Measurements from ENCODE around the gene SHISA6. TPM values are rescaled to one million over a fixed set of nuclear protein-coding genes. Genes with fewer than 3 reads are reported as not detected.

SHISA6 gene
- total RNA-seq, 1 experiment from 2014 or later, result not detected

DNA sequence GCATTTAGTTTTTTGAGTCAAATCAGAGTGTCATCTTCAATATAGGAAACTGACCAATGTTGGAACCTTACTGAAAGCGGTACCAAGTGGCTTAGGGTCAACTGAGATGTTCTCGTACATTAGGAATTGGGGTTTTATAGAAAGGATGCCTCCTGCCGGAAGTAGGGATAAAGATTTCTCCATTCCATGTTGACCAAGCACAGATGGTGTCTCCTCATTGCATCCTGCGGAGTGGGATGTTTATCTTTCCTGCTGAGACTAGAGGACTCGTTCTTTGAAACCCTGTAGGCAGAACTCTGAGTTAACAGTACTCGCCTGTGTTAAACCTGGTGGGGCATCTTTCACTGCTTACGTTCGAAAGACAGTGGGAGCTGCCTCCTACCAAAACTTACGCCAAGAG is 1.4 kb downstream of the SHISA6 start:
- ChIA-PET POLR2A (no interaction called here), CTCF (no interaction called here)
- intact Hi-C loops (cut with micrococcal nuclease; ENCODE audit: unreplicated experiment), result no loop called here
- in situ Hi-C loops (cut with HindIII; ENCODE audit: low pct_unique_long_range_greater_than_20kb, low sequenced_read_pairs), result no loop called here
- BruUV-seq (replicated peaks), result no TSS peak
- TF ChIP-seq REST (IDR thresholded peaks at IDR 0.05; ENCODE audit: insufficient read depth in 1 of 2, low read depth in 2 of 2, low read length in 1 of 2) (no peak), TCF7L2 (IDR thresholded peaks at IDR 0.05; ENCODE audit: low read depth, low read length) (no peak), POLR2AphosphoS5 (IDR thresholded peaks at IDR 0.05; ENCODE audit: low read depth, low read length) (no peak), SIN3A (IDR thresholded peaks at IDR 0.05; ENCODE audit: borderline replicate concordance, insufficient read depth, low read depth, low read length) (no peak), CTCF (IDR thresholded peaks at IDR 0.05) (no peak)
- H3K36me3 ChIP-seq (ENCODE audit: control insufficient read depth, insufficient read depth, low read length), result no peaks in the 10 kb centered on the region
- H3K4me3 ChIP-seq (ENCODE audit: low read depth in 2 of 2, low read length in 2 of 2), result no peak overlapping the region
- H3K27ac ChIP-seq (ENCODE audit: low read length), result no peak overlapping the region
- no peaks in the 10 kb centered on the region for H3K4me1 ChIP-seq (ENCODE audit: control insufficient read depth, insufficient read depth, low read length)
- DNase-seq (ENCODE audit: low read depth, low spot score) (no peak), ATAC-seq (no peak)
- H3K27me3 ChIP-seq (ENCODE audit: control insufficient read depth, insufficient read depth, low read length), result no peaks in the 10 kb centered on the region
- H3K9me3 ChIP-seq (ENCODE audit: control insufficient read depth, insufficient read depth, low read depth, low read length), result no peaks in the 10 kb centered on the region

DNA sequence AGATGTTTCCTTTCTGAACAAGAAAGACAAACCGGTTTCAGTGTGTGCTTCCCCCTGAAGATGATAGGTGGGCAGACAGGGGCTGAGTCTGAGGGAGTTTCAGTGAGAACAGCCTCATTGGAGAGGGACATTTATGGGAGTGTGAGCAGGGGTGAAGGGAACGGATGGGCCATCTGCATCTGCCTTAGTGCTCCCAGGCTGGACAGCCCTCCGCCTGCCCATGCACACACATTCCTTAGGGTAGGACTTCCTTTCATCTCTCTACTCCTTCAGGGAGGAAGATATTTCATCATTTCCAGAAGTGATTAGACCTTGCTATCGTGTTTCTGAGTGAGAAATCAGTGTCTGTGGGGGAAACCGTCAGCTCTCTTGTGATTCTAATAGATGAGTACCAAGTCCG is 3.8 kb downstream of the SHISA6 start:
- TF ChIP-seq CTCF (IDR thresholded peaks at IDR 0.05) (no peak), SIN3A (IDR thresholded peaks at IDR 0.05; ENCODE audit: borderline replicate concordance, insufficient read depth, low read depth, low read length) (no peak), TCF7L2 (IDR thresholded peaks at IDR 0.05; ENCODE audit: low read depth, low read length) (no peak), REST (IDR thresholded peaks at IDR 0.05; ENCODE audit: insufficient read depth in 1 of 2, low read depth in 2 of 2, low read length in 1 of 2) (no peak), POLR2AphosphoS5 (IDR thresholded peaks at IDR 0.05; ENCODE audit: low read depth, low read length) (no peak)
- ATAC-seq, result no peak
- BruUV-seq (replicated peaks), result no TSS peak
- Histone ChIP-seq H3K4me3 (ENCODE audit: low read depth in 2 of 2, low read length in 2 of 2) (no peak overlapping the region), H3K9me3 (ENCODE audit: control insufficient read depth, insufficient read depth, low read depth, low read length) (no peaks in the 10 kb centered on the region), H3K4me1 (ENCODE audit: control insufficient read depth, insufficient read depth, low read length) (no peaks in the 10 kb centered on the region), H3K36me3 (ENCODE audit: control insufficient read depth, insufficient read depth, low read length) (no peaks in the 10 kb centered on the region), H3K27me3 (ENCODE audit: control insufficient read depth, insufficient read depth, low read length) (no peaks in the 10 kb centered on the region), H3K27ac (ENCODE audit: low read length) (no peak overlapping the region)
- ChIA-PET POLR2A (no interaction called here), CTCF (no interaction called here)
- intact Hi-C loops (cut with micrococcal nuclease; ENCODE audit: unreplicated experiment), result no loop called here
- DNase-seq (ENCODE audit: low read depth, low spot score), result no peak
- in situ Hi-C loops (cut with HindIII; ENCODE audit: low pct_unique_long_range_greater_than_20kb, low sequenced_read_pairs), result no loop called here

All from Panc1 (cell line).